ENCODE results near the gene SLC16A10.

The SLC16A10 gene

DNA sequence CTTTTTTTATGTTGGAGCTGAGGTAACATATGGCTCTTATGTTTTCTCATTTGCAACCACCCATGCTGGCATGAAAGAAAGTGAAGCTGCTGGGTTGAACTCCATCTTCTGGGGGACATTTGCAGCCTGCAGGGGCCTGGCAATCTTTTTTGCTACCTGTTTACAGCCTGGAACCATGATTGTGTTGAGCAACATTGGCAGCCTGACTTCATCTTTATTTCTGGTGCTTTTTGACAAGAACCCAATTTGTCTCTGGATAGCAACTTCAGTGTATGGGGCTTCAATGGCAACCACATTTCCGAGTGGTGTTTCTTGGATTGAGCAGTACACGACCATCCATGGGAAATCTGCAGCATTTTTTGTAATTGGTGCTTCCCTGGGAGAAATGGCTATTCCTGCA, 179.0 kb downstream of the SLC16A10 start:
- TF ChIP-seq, protein P1, sequence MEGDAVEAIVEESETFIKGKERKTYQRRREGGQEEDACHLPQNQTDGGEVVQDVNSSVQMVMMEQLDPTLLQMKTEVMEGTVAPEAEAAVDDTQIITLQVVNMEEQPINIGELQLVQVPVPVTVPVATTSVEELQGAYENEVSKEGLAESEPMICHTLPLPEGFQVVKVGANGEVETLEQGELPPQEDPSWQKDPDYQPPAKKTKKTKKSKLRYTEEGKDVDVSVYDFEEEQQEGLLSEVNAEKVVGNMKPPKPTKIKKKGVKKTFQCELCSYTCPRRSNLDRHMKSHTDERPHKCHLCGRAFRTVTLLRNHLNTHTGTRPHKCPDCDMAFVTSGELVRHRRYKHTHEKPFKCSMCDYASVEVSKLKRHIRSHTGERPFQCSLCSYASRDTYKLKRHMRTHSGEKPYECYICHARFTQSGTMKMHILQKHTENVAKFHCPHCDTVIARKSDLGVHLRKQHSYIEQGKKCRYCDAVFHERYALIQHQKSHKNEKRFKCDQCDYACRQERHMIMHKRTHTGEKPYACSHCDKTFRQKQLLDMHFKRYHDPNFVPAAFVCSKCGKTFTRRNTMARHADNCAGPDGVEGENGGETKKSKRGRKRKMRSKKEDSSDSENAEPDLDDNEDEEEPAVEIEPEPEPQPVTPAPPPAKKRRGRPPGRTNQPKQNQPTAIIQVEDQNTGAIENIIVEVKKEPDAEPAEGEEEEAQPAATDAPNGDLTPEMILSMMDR (IDR thresholded peaks at IDR 0.05; ENCODE audit: low read depth, low read length), result no peak
- DNase-seq (ENCODE audit: extremely low read depth, low read depth), result no peak

GRCh38 chr6:111267764-111268333, 180.5 kb downstream of the SLC16A10 start:
- TF ChIP-seq, protein P1 (IDR thresholded peaks at IDR 0.05; ENCODE audit: low read depth, low read length), result no peak

DNA sequence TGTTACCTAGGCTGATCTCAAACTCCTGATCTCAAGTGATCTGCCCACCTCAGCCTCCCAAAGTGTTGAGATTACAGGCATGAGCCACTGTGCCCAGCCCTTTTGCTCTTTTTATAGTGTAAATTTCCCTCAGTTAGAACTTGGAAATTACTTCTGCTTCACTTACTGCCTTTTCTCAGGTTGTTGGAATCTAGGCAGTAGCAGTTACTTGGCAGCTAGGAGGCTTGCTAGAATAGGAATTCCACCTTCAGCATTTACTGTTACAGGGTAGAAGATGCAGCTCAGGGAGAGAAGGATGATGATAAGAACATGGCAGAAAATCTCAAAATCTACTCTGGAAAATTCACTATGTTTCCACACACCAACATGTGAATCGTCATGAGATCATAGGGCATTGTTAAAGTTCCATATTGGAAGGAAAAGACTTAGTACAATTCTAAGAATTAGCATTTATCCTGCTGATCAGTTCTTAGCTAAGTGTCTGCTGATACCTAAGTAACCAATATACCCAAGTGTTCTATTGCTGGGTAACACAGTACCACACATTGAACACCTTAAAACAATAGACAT, 182.2 kb downstream of the SLC16A10 start:
- no peak for DNase-seq (ENCODE audit: extremely low read depth, low read depth)
- TF ChIP-seq, protein P1 (IDR thresholded peaks at IDR 0.05; ENCODE audit: low read depth, low read length), result no peak

More at GRCh38 chr6:111267764-111268333, 180.5 kb downstream of the SLC16A10 start:
- DNase-seq (ENCODE audit: extremely low read depth, low read depth), result no peak

- TF ChIP-seq, protein P1 (IDR thresholded peaks at IDR 0.05; ENCODE audit: low read depth, low read length), result no peak
- DNase-seq (ENCODE audit: extremely low read depth, low read depth), result no peak
Observed at GRCh38 chr6:111270121-111270520, 182.8 kb downstream of the SLC16A10 start.

DNA sequence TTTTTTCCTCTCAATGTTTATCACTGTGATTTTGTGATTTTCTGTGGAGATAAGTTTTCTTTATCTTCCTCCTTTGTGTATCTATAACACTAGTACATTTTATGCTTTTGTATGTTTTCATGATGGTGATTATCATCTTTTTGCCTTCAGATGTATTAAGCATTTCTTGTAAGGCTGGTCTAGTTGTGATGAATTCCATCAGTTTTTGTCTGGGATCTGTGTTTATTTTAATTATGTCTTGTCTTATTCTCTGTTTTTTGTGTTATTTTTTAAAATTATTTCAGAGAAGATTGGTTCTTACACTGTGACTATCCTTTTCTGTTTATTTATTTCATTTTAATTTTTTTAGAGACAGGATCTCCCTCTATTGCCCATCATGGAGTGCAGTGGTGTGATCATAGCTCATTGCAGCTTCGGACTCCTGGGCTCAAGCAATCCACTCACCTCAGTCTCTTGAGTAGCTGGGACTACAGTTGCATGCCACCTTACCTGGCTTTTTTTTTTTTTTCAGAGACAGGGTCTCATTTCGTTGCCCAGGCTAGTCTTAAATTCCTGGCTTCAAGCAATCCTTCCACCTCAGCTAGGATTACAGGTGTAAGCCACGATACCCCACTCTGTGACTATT, 187.4 kb downstream of the SLC16A10 start:
- TF ChIP-seq, protein P1 (IDR thresholded peaks at IDR 0.05; ENCODE audit: low read depth, low read length), result no peak
- no peak for DNase-seq (ENCODE audit: extremely low read depth, low read depth)

GRCh38 chr6:111276335-111276734, 189.0 kb downstream of the SLC16A10 start:
- TF ChIP-seq, protein P1 (IDR thresholded peaks at IDR 0.05; ENCODE audit: low read depth, low read length), result no peak
- DNase-seq (ENCODE audit: extremely low read depth, low read depth), result no peak

DNA sequence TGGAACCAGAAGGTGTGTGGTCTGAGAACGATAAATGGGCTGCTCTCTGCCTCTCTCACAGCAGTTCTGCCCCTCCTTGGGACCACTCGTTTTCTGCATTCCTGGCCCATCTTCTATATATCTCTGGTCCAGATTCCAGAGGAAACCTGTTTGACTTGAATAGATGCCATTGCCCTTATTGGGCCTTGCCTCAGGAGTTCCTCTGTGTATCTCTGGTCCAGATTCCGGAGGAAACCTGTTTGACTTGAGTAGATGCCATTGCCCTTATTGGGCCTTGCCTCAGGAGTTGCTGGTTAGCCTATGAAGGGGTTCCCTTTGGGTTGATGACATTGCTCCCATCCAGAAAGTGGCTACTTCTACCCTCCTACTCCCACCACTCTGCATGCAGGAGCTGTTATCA, 189.4 kb downstream of the SLC16A10 start:
- TF ChIP-seq, protein P1 (IDR thresholded peaks at IDR 0.05; ENCODE audit: low read depth, low read length), result no peak
- DNase-seq (ENCODE audit: extremely low read depth, low read depth), result no peak

All from AG09319 (cell line).